GM12878 (cell line): Measurements from ENCODE around the gene UTP3.

Source experiments
- CTCF ChIP-seq, 3 experiments: IDR thresholded peaks in 2 of 3; conservative IDR thresholded peaks in 1 of 3; 2 replicates each; pipeline ENCODE4 v1.5.1; 2011; ENCODE audit warnings: low read depth in 3 of 3, low read length in 3 of 3, mild to moderate bottlenecking in 3 of 3, control low read depth in 2 of 3, moderate library complexity in 2 of 3, inconsistent platforms in 1 of 3, mixed read lengths in 1 of 3; ENCODE audit not compliant: control insufficient read depth in 2 of 3, insufficient read depth in 1 of 3; ENCODE audit errors: extremely low read depth in 1 of 3
- SIN3A ChIP-seq: IDR thresholded peaks from 2 replicates; pipeline ENCODE4 v1.6.1; 2012; ENCODE audit warnings: low read depth, low read length, improper control_type of control experiment

GRCh38 chr4:70658418-70658817 lies 29.9 kb upstream of the UTP3 start:
- TF ChIP-seq SIN3A (no peak), CTCF (IDR thresholded peaks at IDR 0.05 in 2 of 3, conservative IDR thresholded peaks at IDR 0.05 in 1 of 3; ENCODE audit: control insufficient read depth in 2 of 3, extremely low read depth in 1 of 3, insufficient read depth in 1 of 3, low read depth in 3 of 3, low read length in 3 of 3) (no peak)
